Ovary (tissue), 3 donors: ENCODE results near the gene CD200R1L.
"Not testable (repeated sequence)": the region's sequence is repeated elsewhere in the genome, so short reads cannot be mapped to it uniquely, and the experiment has no call there.

Experiments used
- EP300 ChIP-seq: sonication (generic); formaldehyde crosslinking; IDR thresholded peaks from one replicate; pipeline ENCODE4 v1.6.1; 2017; ENCODE audit warnings: antibody characterized with exemption
- POLR2A ChIP-seq: fragments of 450-650 bp; IDR thresholded peaks from one replicate; pipeline ENCODE4 v1.6.1; 2017; ENCODE audit warnings: antibody characterized with exemption, mild to moderate bottlenecking, moderate library complexity
- TF ChIP-seq, protein P1 (sequence below), 3 donors: fragments of 450-650 bp in 2 of 3; fragments of 200-600 bp in 1 of 3; IDR thresholded peaks; one replicate each; pipeline versions ENCODE4 v1.5.1 to v1.8.0; 2016 to 2022; ENCODE audit warnings: antibody characterized with exemption in 3 of 3, mild to moderate bottlenecking in 1 of 3
- donor health status: DM: no; HTN: no; CAD: no.

DNA sequence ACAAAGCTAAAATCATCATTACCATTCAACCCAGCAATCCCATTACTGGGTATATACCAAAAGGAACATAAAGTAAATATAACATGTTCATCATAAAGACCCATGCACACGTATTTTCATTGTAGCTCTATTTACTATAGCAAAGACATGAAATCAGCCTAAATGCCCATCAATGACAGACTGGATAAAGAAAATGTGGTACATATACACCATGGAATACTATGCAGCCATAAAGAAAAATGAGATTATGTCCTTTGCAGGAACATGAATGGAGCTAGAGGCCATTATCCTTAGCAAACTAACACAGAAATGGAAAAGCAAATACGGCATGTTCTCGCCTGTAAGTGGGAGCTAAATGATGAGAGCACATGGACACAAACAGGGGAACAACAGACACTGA is 8.4 kb upstream of the CD200R1L start:
- TF ChIP-seq, protein P1, sequence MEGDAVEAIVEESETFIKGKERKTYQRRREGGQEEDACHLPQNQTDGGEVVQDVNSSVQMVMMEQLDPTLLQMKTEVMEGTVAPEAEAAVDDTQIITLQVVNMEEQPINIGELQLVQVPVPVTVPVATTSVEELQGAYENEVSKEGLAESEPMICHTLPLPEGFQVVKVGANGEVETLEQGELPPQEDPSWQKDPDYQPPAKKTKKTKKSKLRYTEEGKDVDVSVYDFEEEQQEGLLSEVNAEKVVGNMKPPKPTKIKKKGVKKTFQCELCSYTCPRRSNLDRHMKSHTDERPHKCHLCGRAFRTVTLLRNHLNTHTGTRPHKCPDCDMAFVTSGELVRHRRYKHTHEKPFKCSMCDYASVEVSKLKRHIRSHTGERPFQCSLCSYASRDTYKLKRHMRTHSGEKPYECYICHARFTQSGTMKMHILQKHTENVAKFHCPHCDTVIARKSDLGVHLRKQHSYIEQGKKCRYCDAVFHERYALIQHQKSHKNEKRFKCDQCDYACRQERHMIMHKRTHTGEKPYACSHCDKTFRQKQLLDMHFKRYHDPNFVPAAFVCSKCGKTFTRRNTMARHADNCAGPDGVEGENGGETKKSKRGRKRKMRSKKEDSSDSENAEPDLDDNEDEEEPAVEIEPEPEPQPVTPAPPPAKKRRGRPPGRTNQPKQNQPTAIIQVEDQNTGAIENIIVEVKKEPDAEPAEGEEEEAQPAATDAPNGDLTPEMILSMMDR (IDR thresholded peaks at IDR 0.05) = not testable (repeated sequence)
- not testable (repeated sequence) for TF ChIP-seq POLR2A, EP300
